GM10847 (cell line): ENCODE data around the gene RMI2.

Experiments used
- POLR2A ChIP-seq: IDR thresholded peaks from 2 replicates; pipeline ENCODE4 v1.6.1; 2011; ENCODE audit not compliant: insufficient read length; ENCODE audit errors: extremely low read depth

Gene RMI2

GRCh38 chr16:11345040-11345862 is at the start of gene RMI2:
TSS of gene RMI2 (plus strand) at chr16:11345459. CDS start at chr16:11345472, 13 bp downstream.
- peak; percentile 37 for TF ChIP-seq POLR2A

- TF ChIP-seq POLR2A, result no peak
Observed at GRCh38 chr16:11295672-11296071, 49.6 kb upstream of the RMI2 start.

GRCh38 chr16:11296351-11296705 is 48.9 kb upstream of the RMI2 start:
- TF ChIP-seq POLR2A, result no peak

GRCh38 chr16:11296706-11297491 is 48.4 kb upstream of the RMI2 start:
- no peak for TF ChIP-seq POLR2A

- TF ChIP-seq POLR2A, result no peak
Observed at GRCh38 chr16:11297492-11298142, 47.6 kb upstream of the RMI2 start.

- TF ChIP-seq POLR2A, result no peak
Observed at GRCh38 chr16:11298143-11298900, 46.9 kb upstream of the RMI2 start.

- TF ChIP-seq POLR2A, result no peak
Observed at GRCh38 chr16:11299865-11300559, 45.2 kb upstream of the RMI2 start.

- no peak for TF ChIP-seq POLR2A
Observed at GRCh38 chr16:11300560-11300892, 44.7 kb upstream of the RMI2 start.

- TF ChIP-seq POLR2A, result no peak
Observed at GRCh38 chr16:11301645-11302501, 43.4 kb upstream of the RMI2 start.

GRCh38 chr16:11302977-11303376 is 42.3 kb upstream of the RMI2 start:
- no peak for TF ChIP-seq POLR2A

- no peak for TF ChIP-seq POLR2A
Observed at GRCh38 chr16:11303405-11304138, 41.7 kb upstream of the RMI2 start.

GRCh38 chr16:11306381-11306780 is 38.9 kb upstream of the RMI2 start:
- TF ChIP-seq POLR2A, result no peak

GRCh38 chr16:11306997-11307638 is 38.1 kb upstream of the RMI2 start:
- TF ChIP-seq POLR2A, result no peak
